C4-2B (cell line): ENCODE measurements around the gene CLTB.

ENCODE experiments used
- H3K27ac ChIP-seq: fragments of 450-650 bp; 2 replicates; pipeline ENCODE4 v1.5.1; 2017
- ZFX ChIP-seq: fragments of 450-650 bp; IDR thresholded peaks from 2 replicates; pipeline ENCODE4 v1.6.1; 2017
- TF ChIP-seq, protein P1 (sequence below): fragments of 450-650 bp; conservative IDR thresholded peaks from 2 replicates; pipeline ENCODE4 v1.5.1; 2017; ENCODE audit warnings: mild to moderate bottlenecking

The CLTB gene

DNA sequence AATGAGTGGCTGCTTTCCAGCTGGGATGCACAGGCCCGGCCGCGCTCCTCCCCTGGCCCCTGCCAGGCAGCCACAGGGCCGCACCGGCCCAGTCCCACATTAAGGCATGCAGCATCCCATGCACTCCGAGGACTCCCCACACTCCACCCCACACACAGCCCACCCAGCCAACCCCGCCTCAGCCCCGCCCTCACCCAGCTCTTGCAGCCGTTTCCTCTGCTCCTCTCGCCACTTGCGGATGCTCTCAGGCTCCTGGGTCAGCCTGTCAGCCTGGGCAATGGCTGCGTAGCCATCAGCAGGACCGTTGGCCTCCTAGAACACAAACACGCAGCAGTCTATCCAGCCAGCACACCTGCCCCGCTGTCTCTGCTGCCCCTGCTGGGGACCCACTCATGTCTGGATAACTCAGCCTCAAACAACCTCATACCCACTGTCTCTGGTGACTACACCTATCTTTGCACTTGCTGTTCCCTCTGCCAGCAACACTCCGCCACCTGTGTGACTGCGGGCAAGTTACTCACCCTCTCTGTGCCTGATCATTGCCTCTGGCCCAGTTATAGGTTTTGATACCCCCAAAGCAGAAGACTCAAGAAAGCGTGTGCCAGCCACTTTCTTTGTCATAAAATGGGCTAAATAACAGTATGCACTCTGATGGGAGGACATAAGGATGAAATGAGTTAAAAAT lies 18.5 kb downstream of the CLTB start:
- H3K27ac ChIP-seq, result no peak overlapping the region
- TF ChIP-seq ZFX, result no peak
- TF ChIP-seq, protein P1, sequence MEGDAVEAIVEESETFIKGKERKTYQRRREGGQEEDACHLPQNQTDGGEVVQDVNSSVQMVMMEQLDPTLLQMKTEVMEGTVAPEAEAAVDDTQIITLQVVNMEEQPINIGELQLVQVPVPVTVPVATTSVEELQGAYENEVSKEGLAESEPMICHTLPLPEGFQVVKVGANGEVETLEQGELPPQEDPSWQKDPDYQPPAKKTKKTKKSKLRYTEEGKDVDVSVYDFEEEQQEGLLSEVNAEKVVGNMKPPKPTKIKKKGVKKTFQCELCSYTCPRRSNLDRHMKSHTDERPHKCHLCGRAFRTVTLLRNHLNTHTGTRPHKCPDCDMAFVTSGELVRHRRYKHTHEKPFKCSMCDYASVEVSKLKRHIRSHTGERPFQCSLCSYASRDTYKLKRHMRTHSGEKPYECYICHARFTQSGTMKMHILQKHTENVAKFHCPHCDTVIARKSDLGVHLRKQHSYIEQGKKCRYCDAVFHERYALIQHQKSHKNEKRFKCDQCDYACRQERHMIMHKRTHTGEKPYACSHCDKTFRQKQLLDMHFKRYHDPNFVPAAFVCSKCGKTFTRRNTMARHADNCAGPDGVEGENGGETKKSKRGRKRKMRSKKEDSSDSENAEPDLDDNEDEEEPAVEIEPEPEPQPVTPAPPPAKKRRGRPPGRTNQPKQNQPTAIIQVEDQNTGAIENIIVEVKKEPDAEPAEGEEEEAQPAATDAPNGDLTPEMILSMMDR, result no peak

DNA sequence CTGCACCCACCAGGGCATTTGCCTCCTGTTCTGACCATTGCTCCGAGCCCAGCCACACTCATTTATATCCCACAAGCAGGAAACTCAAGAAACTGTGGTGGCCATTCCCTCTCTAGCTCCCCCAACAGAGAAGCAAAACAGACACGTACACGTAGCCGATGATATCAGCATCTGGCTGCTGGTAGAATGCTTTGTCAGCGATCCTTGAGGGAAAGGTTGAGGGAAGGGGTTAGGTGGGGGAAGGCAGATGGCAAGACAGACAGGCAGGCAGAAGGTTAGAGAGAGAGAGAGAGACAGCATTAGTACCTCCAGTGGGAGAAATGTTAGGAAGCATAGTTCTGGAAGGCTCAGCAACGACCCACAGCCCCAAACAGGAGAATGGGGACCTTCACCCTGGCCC lies 20.0 kb downstream of the CLTB start:
- TF ChIP-seq ZFX, result no peak
- TF ChIP-seq, protein P1, result no peak
- H3K27ac ChIP-seq, result no peak overlapping the region

DNA sequence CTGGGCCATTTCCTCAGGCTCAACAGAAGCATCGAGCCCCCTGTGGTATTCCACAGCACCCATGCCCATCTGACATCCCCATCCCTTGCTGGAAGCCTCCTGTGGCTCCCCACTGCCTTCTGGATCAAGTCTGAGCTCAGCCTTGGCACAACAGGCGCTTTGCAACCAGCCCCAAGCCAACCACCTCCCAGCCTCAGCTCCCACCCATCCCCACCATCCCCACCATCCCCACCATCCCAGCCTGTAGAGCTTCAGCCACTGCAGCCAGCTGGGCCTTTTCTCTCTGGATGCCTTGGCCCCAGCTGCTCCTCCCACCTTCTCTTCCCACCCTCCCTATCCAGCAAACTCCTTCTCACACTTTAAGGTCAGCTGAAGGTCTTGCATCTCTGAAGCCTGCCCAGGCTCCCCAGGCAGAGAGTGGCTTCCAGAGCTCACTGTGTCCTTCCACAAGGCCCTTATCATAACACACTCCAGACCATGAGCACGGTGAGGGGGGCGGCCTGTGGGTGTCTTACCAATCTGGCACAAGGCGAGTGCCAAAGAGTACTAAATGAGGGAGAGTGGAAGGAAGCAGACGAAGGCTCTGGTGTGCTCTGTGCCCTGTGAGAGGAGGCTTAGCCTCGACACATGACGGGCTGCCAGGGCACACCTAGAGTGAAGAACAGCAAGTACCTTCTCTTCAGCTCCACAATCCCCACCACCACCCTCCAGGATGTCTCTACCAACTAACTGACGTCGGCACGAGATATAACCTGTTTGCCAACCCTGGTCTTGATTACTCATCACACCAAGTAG lies 21.3 kb downstream of the CLTB start:
- no peak overlapping the region for H3K27ac ChIP-seq
- no peak for TF ChIP-seq ZFX
- TF ChIP-seq, protein P1, result no peak

DNA sequence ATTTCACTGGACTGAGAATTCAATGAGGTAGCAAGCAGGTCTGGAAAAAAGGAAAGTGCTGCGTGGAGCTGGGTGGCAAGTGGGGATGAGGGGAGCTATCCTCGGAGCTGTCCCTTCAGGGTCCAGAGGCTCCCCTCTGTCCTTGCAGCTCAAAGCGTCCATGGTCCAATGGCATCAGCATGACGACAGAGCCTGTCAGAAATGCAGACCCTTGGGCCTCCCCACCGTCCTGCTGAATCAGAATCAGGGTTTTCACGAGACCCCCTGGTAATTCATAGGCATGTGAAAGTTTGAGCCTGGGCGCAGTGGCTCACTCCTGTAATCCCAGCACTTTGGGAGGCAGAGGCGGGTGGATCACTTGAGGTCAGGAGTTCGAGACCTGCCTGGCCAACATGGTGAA lies 22.2 kb downstream of the CLTB start:
- H3K27ac ChIP-seq, result no peak overlapping the region
- TF ChIP-seq, protein P1, result no peak
- no peak for TF ChIP-seq ZFX

DNA sequence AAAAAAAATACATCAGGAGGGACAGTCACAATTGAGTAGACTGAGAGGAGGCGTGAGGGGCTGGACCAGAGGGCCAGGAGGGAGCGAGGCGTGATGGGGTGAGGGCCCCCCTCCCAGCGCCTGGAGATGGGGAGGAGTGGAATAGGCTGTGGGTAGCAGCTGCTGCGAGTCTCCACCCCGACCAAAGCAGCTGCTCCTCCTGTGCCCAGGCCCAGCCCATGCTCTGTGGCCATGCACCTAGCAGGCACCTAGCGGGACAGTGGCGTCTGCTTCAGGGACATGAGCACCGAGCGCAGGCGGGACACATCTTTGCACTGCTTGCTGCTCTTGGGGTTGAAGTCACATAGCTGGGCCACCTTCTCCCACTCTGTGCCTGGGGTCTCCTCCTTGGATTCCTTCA lies 23.8 kb downstream of the CLTB start:
- TF ChIP-seq, protein P1, result no peak
- no peak for TF ChIP-seq ZFX
- H3K27ac ChIP-seq, result no peak overlapping the region

DNA sequence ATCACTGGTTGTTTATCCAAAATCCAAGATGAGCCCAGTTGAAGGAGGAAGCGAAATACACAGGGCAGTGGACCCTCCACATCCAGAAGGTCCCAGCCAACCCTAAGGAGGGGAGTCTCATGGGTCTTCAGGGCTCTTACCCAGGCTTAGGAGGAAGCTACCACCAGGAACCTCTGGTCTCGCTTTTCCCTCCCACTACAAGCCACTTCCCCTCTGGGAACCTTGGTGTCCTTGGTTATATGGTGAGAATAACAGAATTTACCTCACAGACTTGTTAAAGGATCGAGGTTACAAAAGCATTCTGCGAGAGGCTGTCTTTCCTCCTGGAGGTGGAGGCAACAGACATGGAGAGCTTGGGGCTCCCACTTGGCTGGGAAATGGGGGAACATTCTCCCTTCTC lies 24.3 kb downstream of the CLTB start:
- TF ChIP-seq ZFX, result no peak
- TF ChIP-seq, protein P1, result no peak
- H3K27ac ChIP-seq, result no peak overlapping the region

DNA sequence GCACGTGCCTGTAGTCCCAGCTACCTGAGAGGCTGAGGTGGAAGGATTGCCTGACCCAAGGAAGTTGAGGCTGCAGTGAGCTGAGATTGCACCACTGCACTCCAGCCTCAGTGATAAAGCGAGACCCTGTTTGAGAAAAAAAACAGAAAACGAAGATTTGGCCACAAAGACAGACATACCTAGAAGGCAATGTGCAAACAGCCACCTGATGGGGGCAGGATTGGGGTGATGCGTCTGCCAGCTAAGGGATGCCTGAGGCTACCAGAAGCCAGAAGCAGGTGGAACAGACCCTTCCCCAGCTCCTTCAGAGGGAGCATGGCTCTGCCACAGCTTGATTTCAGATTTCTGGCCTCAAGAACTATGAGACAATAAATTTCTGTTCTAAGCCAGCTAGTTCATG lies 24.9 kb downstream of the CLTB start:
- H3K27ac ChIP-seq, result no peak overlapping the region
- no peak for TF ChIP-seq ZFX
- TF ChIP-seq, protein P1, result no peak
